Measurements from ENCODE around the gene CHD6. TPM values are rescaled to one million over a fixed set of nuclear protein-coding genes. Genes with fewer than 3 reads are reported as not detected.

Gene CHD6
- total and polyA plus RNA-seq, 4 donors, result 31.5 to 81.0 (median 49.7) TPM

DNA sequence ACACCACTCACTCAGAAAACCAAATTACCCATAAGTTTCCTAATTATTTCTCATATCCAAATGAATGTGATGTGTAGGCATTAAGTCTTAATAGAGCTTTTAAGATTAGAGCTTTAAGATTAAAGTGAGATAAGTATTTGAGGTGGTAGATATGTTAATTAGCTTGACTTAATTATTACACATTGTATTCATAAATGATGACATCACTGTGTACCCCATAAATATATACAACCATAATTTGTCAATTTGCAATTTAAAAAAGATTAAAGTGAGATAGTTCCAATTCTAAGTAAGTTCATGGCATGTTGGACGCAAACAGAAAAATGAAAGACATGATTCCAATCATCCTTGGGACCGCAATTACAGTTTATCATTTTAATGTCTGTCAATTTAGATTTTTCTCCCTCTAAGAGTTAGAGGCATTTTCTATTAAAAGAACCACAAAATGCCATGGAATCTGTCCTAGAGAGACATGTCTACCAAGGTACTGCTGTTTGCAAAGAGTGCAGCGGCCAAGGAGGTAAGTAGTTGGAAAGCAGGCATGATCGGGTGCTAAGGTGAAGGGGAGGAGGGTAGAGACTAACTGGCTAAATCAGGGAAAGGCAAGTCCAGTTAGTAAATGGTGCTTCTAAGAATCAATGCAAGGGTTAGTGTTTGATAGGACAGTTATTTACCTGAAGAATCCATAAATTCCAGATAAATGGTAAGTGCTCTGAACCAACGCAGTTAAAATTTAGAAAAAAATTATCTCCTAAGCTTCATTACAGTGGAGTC lies 65.7 kb downstream of the CHD6 start:
- WGBS (ENCODE audit: insufficient coverage), result 97% methylated on average over 2 of the region's 5 CpGs

DNA sequence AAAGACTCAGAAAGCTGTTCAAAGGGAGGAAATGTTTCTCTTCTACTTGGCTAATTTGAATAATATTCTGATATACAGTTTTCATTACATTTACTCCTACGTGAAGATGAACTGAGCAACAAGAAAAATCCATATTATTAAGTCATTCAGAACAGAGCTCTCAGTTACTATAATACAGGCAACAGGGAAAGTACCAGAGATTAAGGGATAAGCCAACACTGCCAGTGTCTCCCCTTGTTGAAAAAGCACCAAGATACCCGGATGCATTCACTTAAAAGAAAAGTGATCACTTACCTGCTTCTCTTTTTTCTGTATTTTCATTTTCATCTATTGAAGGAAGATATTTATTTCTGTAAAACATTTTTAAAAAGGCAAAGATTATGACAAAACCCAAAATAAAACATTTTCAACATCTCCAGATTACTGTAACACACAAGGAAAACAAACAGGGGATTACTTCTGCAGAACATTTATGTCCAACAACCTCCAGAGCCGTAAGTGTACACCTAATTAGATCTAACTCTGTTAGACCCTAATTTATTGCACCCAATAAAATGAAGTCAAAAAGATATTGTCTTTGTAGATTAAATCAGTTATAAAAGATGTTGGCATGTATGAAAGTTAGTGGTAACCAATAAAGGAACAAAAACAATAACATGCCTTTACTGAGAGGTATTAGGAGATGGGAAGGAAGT lies 67.0 kb downstream of the CHD6 start:
- WGBS (ENCODE audit: insufficient coverage), result no CpG with 5 or more reads among the region's 3 CpGs

More for the DNA sequence above, 65.7 kb downstream of the CHD6 start:
- Histone ChIP-seq H3K27ac (ENCODE audit: low read depth, low read length) (no peak overlapping the region), H3K4me3 (ENCODE audit: low read depth, low read length) (no peak overlapping the region), H3K9me3 (ENCODE audit: control insufficient read depth, insufficient read depth, low read length) (peaks cover 1% of the 10 kb centered on the region), H3K36me3 (ENCODE audit: control insufficient read depth, insufficient read depth, low read length) (no peaks in the 10 kb centered on the region), H3K4me1 (ENCODE audit: control insufficient read depth, insufficient read depth, low read length) (no peaks in the 10 kb centered on the region), H3K27me3 (ENCODE audit: control insufficient read depth, insufficient read depth, low read length) (no peaks in the 10 kb centered on the region)
- DNase-seq (ENCODE audit: low read depth in 4 of 6, low spot score in 6 of 6), result no peak

DNA sequence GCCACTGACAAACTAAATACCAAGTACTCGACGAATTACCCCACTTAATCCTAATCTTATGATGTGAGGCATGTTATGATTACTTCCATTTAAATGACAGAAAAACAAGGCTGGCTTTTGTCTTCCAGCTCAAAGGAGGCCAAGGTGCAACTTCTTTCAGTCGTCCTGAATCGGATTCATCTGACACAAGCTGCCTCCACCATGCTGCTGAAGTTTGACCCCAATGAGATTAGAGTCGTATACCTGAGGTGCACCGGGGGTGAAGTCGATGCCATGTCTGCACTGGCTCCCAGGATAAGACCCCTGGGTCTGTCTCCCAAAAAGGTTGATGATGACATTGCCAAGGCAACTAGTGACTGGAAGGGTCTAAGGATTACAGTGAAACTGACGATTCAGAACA lies 71.0 kb downstream of the CHD6 start:
- no peak for DNase-seq (ENCODE audit: low read depth in 4 of 6, low spot score in 6 of 6)
- Histone ChIP-seq H3K36me3 (ENCODE audit: control insufficient read depth, insufficient read depth, low read length) (no peaks in the 10 kb centered on the region), H3K27me3 (ENCODE audit: control insufficient read depth, insufficient read depth, low read length) (no peaks in the 10 kb centered on the region), H3K27ac (ENCODE audit: low read depth, low read length) (no peak overlapping the region), H3K4me3 (ENCODE audit: low read depth, low read length) (no peak overlapping the region), H3K9me3 (ENCODE audit: control insufficient read depth, insufficient read depth, low read length) (no peaks in the 10 kb centered on the region), H3K4me1 (ENCODE audit: control insufficient read depth, insufficient read depth, low read length) (no peaks in the 10 kb centered on the region)
- 84% methylated on average over 6 of the region's 8 CpGs for WGBS (ENCODE audit: insufficient coverage)

More for the DNA sequence above, 67.0 kb downstream of the CHD6 start:
- Histone ChIP-seq H3K4me3 (ENCODE audit: low read depth, low read length) (no peak overlapping the region), H3K36me3 (ENCODE audit: control insufficient read depth, insufficient read depth, low read length) (no peaks in the 10 kb centered on the region), H3K9me3 (ENCODE audit: control insufficient read depth, insufficient read depth, low read length) (no peaks in the 10 kb centered on the region), H3K27ac (ENCODE audit: low read depth, low read length) (no peak overlapping the region), H3K27me3 (ENCODE audit: control insufficient read depth, insufficient read depth, low read length) (no peaks in the 10 kb centered on the region), H3K4me1 (ENCODE audit: control insufficient read depth, insufficient read depth, low read length) (no peaks in the 10 kb centered on the region)
- DNase-seq (ENCODE audit: low read depth in 4 of 6, low spot score in 6 of 6), result no peak

DNA sequence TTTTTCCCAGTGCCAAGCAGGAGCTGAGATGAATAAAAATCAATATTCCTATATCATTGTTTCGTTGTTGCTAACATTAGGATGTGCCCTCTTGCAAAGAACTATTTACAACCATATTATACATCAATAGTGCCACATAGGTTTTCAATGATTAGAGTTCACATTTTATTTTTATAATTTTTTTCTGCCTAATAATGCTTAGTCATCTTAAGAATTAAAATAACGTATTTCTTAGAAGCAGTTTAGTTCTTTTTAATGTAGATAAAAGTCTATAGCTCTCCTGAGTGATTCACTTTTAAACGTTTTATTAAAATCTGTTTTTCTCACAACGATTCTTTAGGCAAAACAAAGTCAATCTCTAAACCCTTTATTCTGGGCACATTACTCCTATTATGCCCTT lies 71.6 kb downstream of the CHD6 start:
- H3K9me3 ChIP-seq (ENCODE audit: control insufficient read depth, insufficient read depth, low read length), result no peaks in the 10 kb centered on the region
- H3K4me1 ChIP-seq (ENCODE audit: control insufficient read depth, insufficient read depth, low read length), result no peaks in the 10 kb centered on the region
- no peaks in the 10 kb centered on the region for H3K36me3 ChIP-seq (ENCODE audit: control insufficient read depth, insufficient read depth, low read length)
- no peaks in the 10 kb centered on the region for H3K27me3 ChIP-seq (ENCODE audit: control insufficient read depth, insufficient read depth, low read length)
- no peak overlapping the region for H3K4me3 ChIP-seq (ENCODE audit: low read depth, low read length)
- DNase-seq (ENCODE audit: low read depth in 4 of 6, low spot score in 6 of 6), result no peak
- WGBS (ENCODE audit: insufficient coverage), result 80% methylated on average over 1 of the region's 4 CpGs
- no peak overlapping the region for H3K27ac ChIP-seq (ENCODE audit: low read depth, low read length)

DNA sequence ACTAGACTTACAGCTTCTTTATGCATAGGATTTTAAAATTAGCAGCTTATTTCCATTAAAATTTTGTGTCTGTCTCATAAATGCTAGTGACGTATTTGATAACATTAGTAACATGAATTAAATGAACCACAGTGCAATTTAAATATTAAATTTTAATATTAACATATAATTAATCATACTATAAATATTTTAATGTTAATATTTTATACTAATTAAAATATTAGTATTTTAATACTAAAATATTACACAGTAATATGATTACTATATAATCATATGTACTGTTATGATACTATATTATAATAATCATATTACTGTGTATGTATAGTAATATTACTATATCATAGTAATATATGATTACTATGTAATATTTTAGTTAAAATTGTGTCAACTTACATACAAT lies 73.7 kb downstream of the CHD6 start:
- no peak for DNase-seq (ENCODE audit: low read depth in 4 of 6, low spot score in 6 of 6)
- Histone ChIP-seq H3K9me3 (ENCODE audit: control insufficient read depth, insufficient read depth, low read length) (no peaks in the 10 kb centered on the region), H3K4me1 (ENCODE audit: control insufficient read depth, insufficient read depth, low read length) (no peaks in the 10 kb centered on the region), H3K36me3 (ENCODE audit: control insufficient read depth, insufficient read depth, low read length) (no peaks in the 10 kb centered on the region), H3K27ac (ENCODE audit: low read depth, low read length) (no peak overlapping the region), H3K27me3 (ENCODE audit: control insufficient read depth, insufficient read depth, low read length) (no peaks in the 10 kb centered on the region), H3K4me3 (ENCODE audit: low read depth, low read length) (no peak overlapping the region)
- WGBS (ENCODE audit: insufficient coverage), result no CpG with 5 or more reads among the region's 1 CpG

DNA sequence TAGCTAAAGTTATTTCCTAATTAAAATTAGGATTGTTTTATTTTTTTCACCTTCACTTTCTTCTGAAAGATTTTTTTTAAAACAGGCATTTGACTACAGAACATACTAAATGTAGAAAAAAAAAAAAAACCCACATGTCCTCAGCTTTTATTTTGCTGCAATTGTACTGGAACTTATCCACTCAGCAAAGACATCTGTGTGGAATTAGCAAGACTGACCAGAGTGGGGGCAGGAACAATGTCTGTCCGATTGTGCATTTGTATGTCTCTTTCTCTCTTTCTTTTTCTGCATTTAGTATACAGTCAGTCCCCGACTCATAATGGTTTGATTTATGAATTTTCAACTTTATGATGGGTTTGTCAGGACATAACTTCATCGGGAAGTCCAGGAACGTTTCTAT lies 77.3 kb downstream of the CHD6 start:
- Histone ChIP-seq H3K9me3 (ENCODE audit: control insufficient read depth, insufficient read depth, low read length) (no peaks in the 10 kb centered on the region), H3K27ac (ENCODE audit: low read depth, low read length) (no peak overlapping the region), H3K27me3 (ENCODE audit: control insufficient read depth, insufficient read depth, low read length) (no peaks in the 10 kb centered on the region), H3K4me1 (ENCODE audit: control insufficient read depth, insufficient read depth, low read length) (no peaks in the 10 kb centered on the region), H3K36me3 (ENCODE audit: control insufficient read depth, insufficient read depth, low read length) (peaks cover 3% of the 10 kb centered on the region), H3K4me3 (ENCODE audit: low read depth, low read length) (no peak overlapping the region)
- WGBS (ENCODE audit: insufficient coverage), result no CpG with 5 or more reads among the region's 4 CpGs
- DNase-seq (ENCODE audit: low read depth in 4 of 6, low spot score in 6 of 6), result no peak

DNA sequence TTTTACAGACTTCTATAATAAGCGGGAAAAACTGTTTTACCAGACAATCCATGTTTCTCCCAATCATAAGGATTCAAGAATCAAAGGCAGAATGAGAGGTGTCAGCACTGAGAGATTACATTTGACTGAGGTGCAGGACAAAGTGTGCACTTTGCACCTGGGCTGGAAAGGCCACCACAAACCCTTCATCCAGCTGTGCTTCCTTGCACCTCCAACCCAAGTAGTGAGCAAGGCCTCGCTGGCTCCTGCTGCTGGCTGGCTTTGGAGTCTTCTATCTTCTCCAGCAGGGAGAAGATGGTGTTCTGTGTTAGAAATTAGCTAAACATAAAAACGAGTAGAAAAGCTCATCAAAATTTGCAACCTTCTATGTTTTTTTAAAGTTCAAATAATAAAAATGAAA lies 77.7 kb downstream of the CHD6 start:
- no peaks in the 10 kb centered on the region for H3K27me3 ChIP-seq (ENCODE audit: control insufficient read depth, insufficient read depth, low read length)
- H3K9me3 ChIP-seq (ENCODE audit: control insufficient read depth, insufficient read depth, low read length), result no peaks in the 10 kb centered on the region
- no peak overlapping the region for H3K4me3 ChIP-seq (ENCODE audit: low read depth, low read length)
- no peaks in the 10 kb centered on the region for H3K4me1 ChIP-seq (ENCODE audit: control insufficient read depth, insufficient read depth, low read length)
- WGBS (ENCODE audit: insufficient coverage), result no CpG with 5 or more reads among the region's 3 CpGs
- peaks cover 3% of the 10 kb centered on the region for H3K36me3 ChIP-seq (ENCODE audit: control insufficient read depth, insufficient read depth, low read length)
- DNase-seq (ENCODE audit: low read depth in 4 of 6, low spot score in 6 of 6), result no peak
- no peak overlapping the region for H3K27ac ChIP-seq (ENCODE audit: low read depth, low read length)

DNA sequence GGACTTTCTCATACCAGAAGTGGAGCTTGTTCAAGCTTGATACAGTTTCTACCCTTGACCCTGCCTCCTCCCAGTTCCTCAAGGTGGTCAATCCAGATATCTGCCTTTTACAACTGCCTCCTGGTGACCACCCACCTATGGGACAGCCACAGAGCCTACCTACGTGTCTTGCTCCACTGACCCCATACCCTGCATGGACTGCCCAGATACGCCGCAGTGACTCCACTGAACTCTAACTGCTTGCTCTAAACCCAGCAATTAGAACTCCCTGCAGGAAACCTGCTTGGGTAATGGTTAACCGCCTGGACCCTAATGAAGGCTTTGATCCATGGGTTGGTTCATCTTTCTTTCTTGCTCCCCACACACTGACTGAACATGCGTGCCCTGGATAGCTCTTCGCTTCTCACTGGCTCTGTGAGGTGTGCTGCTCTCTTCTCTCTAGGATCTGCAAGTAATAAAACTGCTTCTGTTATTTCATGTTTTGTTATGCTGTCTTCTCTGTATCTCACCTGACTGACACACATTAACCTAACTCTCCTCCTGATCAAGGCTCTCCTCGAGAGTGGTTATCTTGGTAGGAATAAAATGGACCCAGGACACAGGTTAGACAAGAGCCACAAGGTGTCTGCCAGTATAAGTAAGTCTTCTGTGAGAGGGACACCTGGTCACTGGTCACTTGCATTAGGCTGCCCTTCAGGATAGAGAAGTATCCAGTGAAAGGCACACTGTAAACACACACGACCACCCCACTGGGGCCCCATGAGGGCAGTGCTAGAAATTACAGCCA lies 79.2 kb downstream of the CHD6 start:
- no peak overlapping the region for H3K27ac ChIP-seq (ENCODE audit: low read depth, low read length)
- H3K36me3 ChIP-seq (ENCODE audit: control insufficient read depth, insufficient read depth, low read length), result peaks cover 3% of the 10 kb centered on the region
- H3K9me3 ChIP-seq (ENCODE audit: control insufficient read depth, insufficient read depth, low read length), result no peaks in the 10 kb centered on the region
- H3K27me3 ChIP-seq (ENCODE audit: control insufficient read depth, insufficient read depth, low read length), result no peaks in the 10 kb centered on the region
- 89% methylated on average over 4 of the region's 8 CpGs for WGBS (ENCODE audit: insufficient coverage)
- DNase-seq (ENCODE audit: low read depth in 4 of 6, low spot score in 6 of 6), result no peak
- H3K4me1 ChIP-seq (ENCODE audit: control insufficient read depth, insufficient read depth, low read length), result no peaks in the 10 kb centered on the region
- H3K4me3 ChIP-seq (ENCODE audit: low read depth, low read length), result no peak overlapping the region

DNA sequence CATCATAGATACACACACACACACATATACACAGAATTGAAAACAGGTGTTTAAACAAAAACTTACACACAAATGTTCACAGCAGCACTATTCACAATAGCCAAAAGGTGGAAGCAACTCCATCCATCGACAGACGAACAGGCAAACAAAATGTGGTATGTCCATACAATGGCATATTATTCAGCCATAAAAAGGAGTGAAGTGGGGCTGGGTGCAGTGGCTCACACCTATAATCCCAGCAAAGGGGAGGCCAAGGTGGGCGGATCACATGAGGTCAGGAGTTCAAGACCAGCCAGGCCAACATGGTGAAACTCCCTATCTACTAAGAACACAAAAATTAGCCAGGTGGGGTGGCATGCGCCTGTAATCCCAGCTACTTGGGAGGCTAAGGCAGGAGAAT lies 80.3 kb downstream of the CHD6 start:
- Histone ChIP-seq H3K4me3 (ENCODE audit: low read depth, low read length) (no peak overlapping the region), H3K27ac (ENCODE audit: low read depth, low read length) (no peak overlapping the region), H3K9me3 (ENCODE audit: control insufficient read depth, insufficient read depth, low read length) (no peaks in the 10 kb centered on the region), H3K36me3 (ENCODE audit: control insufficient read depth, insufficient read depth, low read length) (peaks cover 7% of the 10 kb centered on the region), H3K4me1 (ENCODE audit: control insufficient read depth, insufficient read depth, low read length) (no peaks in the 10 kb centered on the region), H3K27me3 (ENCODE audit: control insufficient read depth, insufficient read depth, low read length) (no peaks in the 10 kb centered on the region)
- no peak for DNase-seq (ENCODE audit: low read depth in 4 of 6, low spot score in 6 of 6)
- no CpG with 5 or more reads among the region's 4 CpGs for WGBS (ENCODE audit: insufficient coverage)
